ENCODE data around the gene OR5A1. TPM values are rescaled to one million over a fixed set of nuclear protein-coding genes. Genes with fewer than 3 reads are reported as not detected.
"Not testable (repeated sequence)": the region's sequence is repeated elsewhere in the genome, so short reads cannot be mapped to it uniquely, and the experiment has no call there.

OR5A1 gene
- total RNA-seq, 1 experiment from 2014 or later: not detected

GRCh38 chr11:59437770-59438169, 1.5 kb downstream of the OR5A1 start:
- no peaks in the 10 kb centered on the region for H3K36me3 ChIP-seq
- peak; percentile 26 to 64 for DNase-seq
- H3K4me3 ChIP-seq: no peak overlapping the region
- no peak overlapping the region for H3K27ac ChIP-seq
- no peaks in the 10 kb centered on the region for H3K4me1 ChIP-seq
- H3K9me3 ChIP-seq (replicated peaks): no peaks in the 10 kb centered on the region
- no peaks in the 10 kb centered on the region; the same call in 1 of the 2 replicates for H3K27me3 ChIP-seq

DNA sequence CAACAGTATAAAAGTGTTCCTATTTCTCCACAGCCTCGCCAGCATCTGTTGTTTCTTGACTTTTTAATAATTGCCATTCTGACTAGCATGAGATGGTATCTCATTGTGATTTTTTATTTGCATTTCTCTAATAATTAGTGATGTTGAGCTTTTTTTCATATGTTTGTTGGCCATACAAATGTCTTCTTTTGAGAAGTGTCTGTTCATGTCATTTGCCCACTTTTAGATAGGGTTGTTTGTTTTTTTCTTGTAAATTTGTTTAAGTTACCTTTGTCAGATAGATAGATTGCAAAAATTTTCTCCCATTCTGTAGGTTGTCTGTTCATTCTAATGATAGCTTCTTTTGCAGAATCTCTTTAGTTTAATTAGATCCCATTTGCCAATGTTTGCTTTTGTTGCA, 9.4 kb downstream of the OR5A1 start:
- DNase-seq; H3K27ac ChIP-seq; H3K4me1 ChIP-seq; H3K4me3 ChIP-seq; H3K27me3 ChIP-seq; H3K36me3 ChIP-seq; H3K9me3 ChIP-seq (replicated peaks): not testable (repeated sequence)

- DNase-seq: no peak
- Histone ChIP-seq H3K27me3 (no peaks in the 10 kb centered on the region), H3K9me3 (replicated peaks) (no peaks in the 10 kb centered on the region)
These were observed 12.2 kb downstream of the OR5A1 start for GRCh38 chr11:59448484-59448883.

GRCh38 chr11:59456661-59457060, 20.4 kb downstream of the OR5A1 start, which contains the start of gene OR4D6:
OR4D6 (plus strand) TSS chr11:59456961; CDS start chr11:59456961, 0 bp downstream.
- Histone ChIP-seq H3K4me3 (no peak within 1 kb of the TSS), H3K27me3 (0 out of 2 replicates have a peak, but pooled peaks cover 4% of the 10 kb centered on the region), H3K9me3 (replicated peaks) (no peaks in the 10 kb centered on the region), H3K36me3 (no peaks in the 10 kb centered on the region), H3K27ac (no peak within 1 kb of the TSS), H3K4me1 (no peaks in the 10 kb centered on the region)
- DNase-seq: no peak

More at GRCh38 chr11:59448484-59448883, 12.2 kb downstream of the OR5A1 start:
- Histone ChIP-seq H3K27ac (no peak overlapping the region), H3K4me1 (no peaks in the 10 kb centered on the region), H3K36me3 (no peaks in the 10 kb centered on the region), H3K4me3 (no peak overlapping the region)

DNA sequence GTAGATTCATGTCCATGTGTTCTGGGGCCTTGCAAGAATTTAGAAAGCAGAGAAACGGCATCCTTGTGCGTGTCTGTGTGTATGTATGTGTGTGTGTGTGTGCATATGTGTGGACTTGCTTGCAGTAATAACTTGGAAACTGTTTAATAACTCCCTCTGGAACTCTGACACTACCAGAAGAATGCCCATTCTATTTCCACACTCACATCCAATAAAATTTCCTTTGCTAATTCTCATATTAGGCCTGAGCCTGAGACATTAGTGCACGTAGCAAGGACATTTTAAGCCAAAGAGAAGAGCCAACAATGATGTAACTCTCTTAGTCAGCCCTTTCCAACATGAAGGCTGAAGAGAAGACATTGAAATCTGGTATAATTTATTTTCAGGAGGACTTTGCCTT, 23.6 kb downstream of the OR5A1 start:
- DNase-seq: no peak
- peaks cover 3% of the 10 kb centered on the region; the same call in 1 of the 2 replicates for H3K4me1 ChIP-seq
- no peaks in the 10 kb centered on the region for H3K36me3 ChIP-seq

GRCh38 chr11:59463190-59463641, 26.9 kb downstream of the OR5A1 start:
- H3K27ac ChIP-seq: no peak overlapping the region
- H3K4me3 ChIP-seq: no peak overlapping the region
- H3K27me3 ChIP-seq: no peaks in the 10 kb centered on the region
- DNase-seq: peak; percentile 15 to 52
- no peaks in the 10 kb centered on the region for H3K36me3 ChIP-seq
- no peaks in the 10 kb centered on the region for H3K9me3 ChIP-seq (replicated peaks)
- peaks cover 3% of the 10 kb centered on the region; the same call in 1 of the 2 replicates for H3K4me1 ChIP-seq

More for the DNA sequence above, 23.6 kb downstream of the OR5A1 start:
- no peak overlapping the region for H3K4me3 ChIP-seq
- no peaks in the 10 kb centered on the region for H3K9me3 ChIP-seq (replicated peaks)
- no peak overlapping the region for H3K27ac ChIP-seq
- H3K27me3 ChIP-seq: 0 out of 2 replicates have a peak, but pooled peaks cover 4% of the 10 kb centered on the region

DNA sequence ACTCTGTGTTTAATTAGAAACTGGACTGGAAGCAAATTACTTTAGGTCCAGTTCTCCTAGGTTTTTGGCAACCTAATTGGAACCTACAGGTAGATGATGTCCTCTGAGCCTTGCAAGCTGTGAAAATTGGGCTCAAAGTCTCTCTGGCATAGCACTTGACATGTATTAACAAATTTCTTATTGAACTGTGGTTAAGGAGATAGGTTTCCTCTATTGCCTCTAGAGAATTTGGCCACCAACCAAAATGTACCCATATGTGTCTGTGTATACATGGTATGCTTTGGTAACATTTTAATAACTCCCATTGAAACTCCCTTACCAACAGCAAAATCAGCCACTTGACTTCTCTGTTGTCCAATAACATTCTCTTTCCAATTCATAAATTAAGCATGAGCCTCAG, 36.7 kb downstream of the OR5A1 start, which contains the start of gene OR4D10:
OR4D10 (plus strand) TSS at position 301 of the 400 bp plus-strand sequence. CDS start 4,115 bp downstream, outside the sequence.
- DNase-seq: no peak
- Histone ChIP-seq H3K36me3 (no peaks in the 10 kb centered on the region), H3K4me1 (no peaks in the 10 kb centered on the region), H3K4me3 (no peak within 1 kb of the TSS), H3K27me3 (no peaks in the 10 kb centered on the region), H3K9me3 (replicated peaks) (no peaks in the 10 kb centered on the region), H3K27ac (no peak within 1 kb of the TSS)

DNA sequence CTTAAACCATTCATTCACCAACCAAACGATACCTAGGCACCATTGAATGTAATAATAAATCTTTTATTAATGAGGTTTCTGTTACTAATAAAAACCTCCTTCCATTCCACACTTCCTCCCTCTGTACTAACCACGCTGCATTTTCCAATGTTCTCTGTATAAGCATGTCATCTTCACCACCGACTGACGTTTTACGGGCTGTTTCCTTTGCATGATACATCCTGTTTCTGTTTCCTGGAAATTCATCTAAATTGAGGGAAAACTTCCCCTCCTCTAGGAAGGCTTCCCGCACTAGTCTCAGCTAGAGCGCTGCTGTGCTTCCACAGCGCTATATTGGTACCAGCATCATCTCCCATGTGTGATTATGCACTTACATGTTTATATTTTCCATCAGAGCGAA, 38.9 kb downstream of the OR5A1 start:
- no peak for DNase-seq
- Histone ChIP-seq H3K27ac (no peak overlapping the region), H3K9me3 (replicated peaks) (no peaks in the 10 kb centered on the region), H3K36me3 (no peaks in the 10 kb centered on the region), H3K4me1 (no peaks in the 10 kb centered on the region), H3K27me3 (no peaks in the 10 kb centered on the region), H3K4me3 (no peak overlapping the region)

DNA sequence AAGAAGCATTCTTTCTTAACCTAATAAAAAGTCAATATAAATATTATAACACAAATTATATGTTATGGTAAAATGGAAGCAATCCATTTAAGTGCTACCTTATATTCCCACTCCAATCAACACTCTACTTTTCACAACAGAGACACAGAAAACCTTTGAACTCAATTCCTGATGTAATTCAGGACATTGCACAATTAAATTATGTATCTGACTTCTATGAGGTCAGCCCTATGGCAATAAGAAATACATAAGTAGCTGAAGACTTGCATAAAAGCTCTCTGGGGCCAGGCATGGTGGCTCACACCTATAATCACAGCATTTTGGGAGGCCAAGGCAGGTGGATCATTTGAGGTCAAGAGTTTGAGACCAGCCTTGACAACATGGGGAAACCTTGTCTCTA, 43.6 kb downstream of the OR5A1 start:
- no peak for DNase-seq
- H3K4me1 ChIP-seq: no peaks in the 10 kb centered on the region
- no peaks in the 10 kb centered on the region for H3K27me3 ChIP-seq
- H3K9me3 ChIP-seq (replicated peaks): no peaks in the 10 kb centered on the region
- no peak overlapping the region for H3K27ac ChIP-seq
- H3K4me3 ChIP-seq: no peak overlapping the region
- no peaks in the 10 kb centered on the region for H3K36me3 ChIP-seq

GRCh38 chr11:59480359-59480758, 44.1 kb downstream of the OR5A1 start:
- no peaks in the 10 kb centered on the region for H3K4me1 ChIP-seq
- no peak for DNase-seq
- H3K4me3 ChIP-seq: no peak overlapping the region
- H3K27me3 ChIP-seq: no peaks in the 10 kb centered on the region
- H3K27ac ChIP-seq: no peak overlapping the region
- H3K9me3 ChIP-seq (replicated peaks): no peaks in the 10 kb centered on the region
- no peaks in the 10 kb centered on the region for H3K36me3 ChIP-seq

Other genes with a start within 250 kb of the OR5A1 start
- gene MPEG1, start 223.5 kb upstream of the OR5A1 start, total RNA-seq (2014; rRNA removed; shearing (Covaris generic)): not detected in 2 replicates
- gene OR5AN1, start 77.6 kb upstream of the OR5A1 start, total RNA-seq (2014; rRNA removed; shearing (Covaris generic)): not detected in 2 replicates
- not detected in 2 replicates for gene OR5A2, start 10.1 kb upstream of the OR5A1 start, total RNA-seq (2014; rRNA removed; shearing (Covaris generic))
- not detected in 2 replicates for gene OR4D6, start 20.5 kb downstream of the OR5A1 start, total RNA-seq (2014; rRNA removed; shearing (Covaris generic))
- not detected in 2 replicates for gene OR4D10, start 36.8 kb downstream of the OR5A1 start, total RNA-seq (2014; rRNA removed; shearing (Covaris generic))
- gene OR4D11, start 67.1 kb downstream of the OR5A1 start, total RNA-seq (2014; rRNA removed; shearing (Covaris generic)): not detected in 2 replicates
- gene OR4D9, start 75.1 kb downstream of the OR5A1 start, total RNA-seq (2014; rRNA removed; shearing (Covaris generic)): not detected in 2 replicates
- 17.2 and 20.0 TPM in 2 replicates for gene OSBP, start 179.3 kb downstream of the OR5A1 start, total RNA-seq (2014; rRNA removed; shearing (Covaris generic))
- gene PATL1, start 232.6 kb downstream of the OR5A1 start, total RNA-seq (2014; rRNA removed; shearing (Covaris generic)): 27.5 and 31.2 TPM in 2 replicates